ENCODE results near the gene MRTFB. TPM values are rescaled to one million over a fixed set of nuclear protein-coding genes. Genes with fewer than 3 reads are reported as not detected.

The MRTFB gene
- total and polyA plus RNA-seq, 8 donors = 4.3 to 81.6 (median 22.4) TPM

GRCh38 chr16:14203166-14203565 lies 132.0 kb downstream of the MRTFB start:
- TF ChIP-seq POLR2A (IDR thresholded peaks at IDR 0.05) (no peak), POLR2AphosphoS5 (IDR thresholded peaks at IDR 0.05) (no peak), EP300 (IDR thresholded peaks at IDR 0.05) (no peak)
- TF ChIP-seq, protein P1, sequence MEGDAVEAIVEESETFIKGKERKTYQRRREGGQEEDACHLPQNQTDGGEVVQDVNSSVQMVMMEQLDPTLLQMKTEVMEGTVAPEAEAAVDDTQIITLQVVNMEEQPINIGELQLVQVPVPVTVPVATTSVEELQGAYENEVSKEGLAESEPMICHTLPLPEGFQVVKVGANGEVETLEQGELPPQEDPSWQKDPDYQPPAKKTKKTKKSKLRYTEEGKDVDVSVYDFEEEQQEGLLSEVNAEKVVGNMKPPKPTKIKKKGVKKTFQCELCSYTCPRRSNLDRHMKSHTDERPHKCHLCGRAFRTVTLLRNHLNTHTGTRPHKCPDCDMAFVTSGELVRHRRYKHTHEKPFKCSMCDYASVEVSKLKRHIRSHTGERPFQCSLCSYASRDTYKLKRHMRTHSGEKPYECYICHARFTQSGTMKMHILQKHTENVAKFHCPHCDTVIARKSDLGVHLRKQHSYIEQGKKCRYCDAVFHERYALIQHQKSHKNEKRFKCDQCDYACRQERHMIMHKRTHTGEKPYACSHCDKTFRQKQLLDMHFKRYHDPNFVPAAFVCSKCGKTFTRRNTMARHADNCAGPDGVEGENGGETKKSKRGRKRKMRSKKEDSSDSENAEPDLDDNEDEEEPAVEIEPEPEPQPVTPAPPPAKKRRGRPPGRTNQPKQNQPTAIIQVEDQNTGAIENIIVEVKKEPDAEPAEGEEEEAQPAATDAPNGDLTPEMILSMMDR (IDR thresholded peaks at IDR 0.05) = no peak

GRCh38 chr16:14205666-14206065 lies 134.5 kb downstream of the MRTFB start:
- H3K9me3 ChIP-seq = no peaks in the 10 kb centered on the region
- intact Hi-C loops (cut with DNase I; ENCODE audit: low total_unique reads) = no loop called here
- no peak overlapping the region for H3K4me3 ChIP-seq
- WGBS, 5 donors = 79 to 87% (median 84%) methylated on average over 3 of the region's 3 CpGs
- no peak overlapping the region for H3K27ac ChIP-seq
- peaks cover 0 to 5% (median 0%) of the 10 kb centered on the region in 4 donors for H3K36me3 ChIP-seq
- no peaks in the 10 kb centered on the region for H3K27me3 ChIP-seq
- DNase-seq = no peak
- TF ChIP-seq POLR2A (IDR thresholded peaks at IDR 0.05) (no peak), POLR2AphosphoS5 (IDR thresholded peaks at IDR 0.05) (no peak), EP300 (IDR thresholded peaks at IDR 0.05) (no peak)
- TF ChIP-seq, protein P1 (IDR thresholded peaks at IDR 0.05) = no peak
- peaks cover 5 to 25% (median 13%) of the 10 kb centered on the region in 4 donors for H3K4me1 ChIP-seq

More at GRCh38 chr16:14203166-14203565, 132.0 kb downstream of the MRTFB start:
- peaks cover 5 to 30% (median 13%) of the 10 kb centered on the region in 4 donors for H3K4me1 ChIP-seq
- H3K9me3 ChIP-seq = no peaks in the 10 kb centered on the region
- DNase-seq = no peak
- 66 to 75% (median 74%) methylated on average over 2 of the region's 2 CpGs for WGBS, 5 donors
- no peaks in the 10 kb centered on the region for H3K27me3 ChIP-seq
- intact Hi-C loops (cut with DNase I; ENCODE audit: low total_unique reads) = no loop called here
- H3K36me3 ChIP-seq = no peaks in the 10 kb centered on the region
- H3K4me3 ChIP-seq = no peak overlapping the region
- H3K27ac ChIP-seq = peak overlapping the region in 2 of 5 donors; percentile 4 to 64

- intact Hi-C loops (cut with DNase I; ENCODE audit: low total_unique reads) = no loop called here
- Histone ChIP-seq H3K36me3 (peaks cover 12 to 59% (median 30%) of the 10 kb centered on the region in 4 donors), H3K9me3 (no peaks in the 10 kb centered on the region), H3K4me3 (no peak overlapping the region), H3K4me1 (no peaks in the 10 kb centered on the region), H3K27ac (no peak overlapping the region), H3K27me3 (no peaks in the 10 kb centered on the region)
- 95 to 99% (median 97%) methylated on average over 6 of the region's 6 CpGs for WGBS, 5 donors
- TF ChIP-seq POLR2A (IDR thresholded peaks at IDR 0.05) (no peak), POLR2AphosphoS5 (IDR thresholded peaks at IDR 0.05) (no peak), EP300 (IDR thresholded peaks at IDR 0.05) (no peak)
- DNase-seq = no peak
These were observed 140.9 kb downstream of the MRTFB start for GRCh38 chr16:14211856-14212543.

DNA sequence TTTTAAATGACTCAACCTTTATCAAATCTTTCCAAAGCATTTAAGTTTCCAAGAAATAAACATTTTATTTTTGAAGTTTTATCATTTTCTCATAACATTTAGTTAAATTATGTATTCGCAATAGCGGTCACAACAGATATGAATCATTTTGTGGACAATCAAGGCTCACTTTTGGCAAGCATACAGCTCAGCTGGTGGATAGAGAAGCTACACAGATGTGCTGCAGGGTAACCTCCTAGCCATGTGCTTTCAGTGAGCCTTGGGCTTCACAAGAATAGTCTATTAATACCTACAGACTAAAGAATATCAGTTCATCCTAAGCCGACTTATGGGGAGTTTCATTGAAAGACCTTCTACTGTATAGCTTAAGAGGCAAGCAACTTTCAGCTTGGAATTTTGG lies 144.8 kb downstream of the MRTFB start:
- TF ChIP-seq, protein P1 (IDR thresholded peaks at IDR 0.05) = no peak
- TF ChIP-seq POLR2A (IDR thresholded peaks at IDR 0.05) (no peak), EP300 (IDR thresholded peaks at IDR 0.05) (no peak), POLR2AphosphoS5 (IDR thresholded peaks at IDR 0.05) (no peak)
- intact Hi-C loops (cut with DNase I; ENCODE audit: low total_unique reads) = no loop called here
- no peak overlapping the region for H3K4me3 ChIP-seq
- 93 to 98% (median 94%) methylated on average over 3 of the region's 3 CpGs for WGBS, 5 donors
- peaks cover 25 to 90% (median 66%) of the 10 kb centered on the region in 4 donors for H3K36me3 ChIP-seq
- DNase-seq = no peak
- no peak overlapping the region for H3K27ac ChIP-seq
- H3K27me3 ChIP-seq = no peaks in the 10 kb centered on the region
- H3K9me3 ChIP-seq = no peaks in the 10 kb centered on the region
- H3K4me1 ChIP-seq = no peaks in the 10 kb centered on the region

GRCh38 chr16:14219983-14220382 lies 148.9 kb downstream of the MRTFB start:
- TF ChIP-seq POLR2A (IDR thresholded peaks at IDR 0.05) = no peak
- TF ChIP-seq, protein P1 (IDR thresholded peaks at IDR 0.05) = no peak
- TF ChIP-seq POLR2AphosphoS5 (IDR thresholded peaks at IDR 0.05) = no peak
- TF ChIP-seq EP300 (IDR thresholded peaks at IDR 0.05) = no peak
- H3K27ac ChIP-seq = no peak overlapping the region
- H3K36me3 ChIP-seq = peaks cover 21 to 87% (median 80%) of the 10 kb centered on the region in 4 donors
- intact Hi-C loops (cut with DNase I; ENCODE audit: low total_unique reads) = no loop called here
- H3K4me3 ChIP-seq = no peak overlapping the region
- H3K27me3 ChIP-seq = no peaks in the 10 kb centered on the region
- no peaks in the 10 kb centered on the region for H3K4me1 ChIP-seq
- WGBS, 5 donors = 78 to 86% (median 82%) methylated on average over 3 of the region's 3 CpGs
- H3K9me3 ChIP-seq = no peaks in the 10 kb centered on the region
- no peak for DNase-seq

Measured in stomach (tissue), 9 donors.